A549 (cell line): ENCODE measurements around the gene PLPP3.

Experiments used
- CHD2 ChIP-seq: fragments of 150-350 bp; IDR thresholded peaks from 2 replicates; pipeline ENCODE4 v1.6.1; 2014; ENCODE audit warnings: low read length; ENCODE audit not compliant: partially characterized antibody
- EP300 ChIP-seq, 2 experiments: fragments of >200 bp; sonication (Bioruptor Twin); formaldehyde crosslinking; IDR thresholded peaks; 2 replicates in 1 of 2; 3 replicates in 1 of 2; pipeline ENCODE4 v1.6.1; 2016 to 2017
- POLR2A ChIP-seq: IDR thresholded peaks from 2 replicates; pipeline ENCODE4 v1.6.1; 2012; ENCODE audit warnings: mild to moderate bottlenecking, low read length
- POLR2AphosphoS2 ChIP-seq: conservative IDR thresholded peaks from 2 replicates; pipeline ENCODE4 v1.6.1; 2012; ENCODE audit warnings: low read length, improper control_type of control experiment, inconsistent platforms
- RAD21 ChIP-seq, 2 experiments: fragments of >200 bp in 1 of 2; sonication (Bioruptor Twin) in 1 of 2; formaldehyde crosslinking in 1 of 2; IDR thresholded peaks in 1 of 2; conservative IDR thresholded peaks in 1 of 2; 2 replicates in 1 of 2; 3 replicates in 1 of 2; pipeline ENCODE4 v1.6.1; 2012 to 2018; ENCODE audit warnings: inconsistent platforms in 1 of 2
- RARB ChIP-seq: fragments of 250-450 bp; sonication (Bioruptor Pico); IDR thresholded peaks from 2 replicates; pipeline ENCODE4 v1.8.0; 2021; ENCODE audit warnings: mild to moderate bottlenecking, moderate library complexity
- RCOR1 ChIP-seq: fragments of 150-350 bp; IDR thresholded peaks from 2 replicates; pipeline ENCODE4 v1.6.1; 2014; ENCODE audit warnings: antibody characterized with exemption, low read length, low read depth
- RNF2 ChIP-seq: fragments of 200-600 bp; sonication (generic); IDR thresholded peaks from 2 replicates; pipeline ENCODE4 v1.6.1; 2016; ENCODE audit warnings: low read depth, mild to moderate bottlenecking, antibody characterized with exemption, moderate library complexity, borderline replicate concordance
- SMC3 ChIP-seq: fragments of >200 bp; sonication (Bioruptor Twin); formaldehyde crosslinking; IDR thresholded peaks from 3 replicates; pipeline ENCODE4 v1.6.1; 2018; ENCODE audit warnings: inconsistent platforms
- TF ChIP-seq, protein P1 (sequence below): IDR thresholded peaks from 2 replicates; pipeline ENCODE4 v1.6.1; 2012
- TF ChIP-seq, protein P2 (sequence below): fragments of >200 bp; sonication (Bioruptor Twin); formaldehyde crosslinking; IDR thresholded peaks from 3 replicates; pipeline ENCODE4 v1.5.1; 2016
- TF ChIP-seq, protein P3 (sequence below): fragments of 250-450 bp; sonication (Bioruptor Pico); IDR thresholded peaks from 2 replicates; pipeline ENCODE4 v1.5.0; 2021; ENCODE audit warnings: mild to moderate bottlenecking, moderate library complexity, borderline replicate concordance
- TF ChIP-seq, protein P4 (sequence below): fragments of >200 bp; sonication (Bioruptor Twin); formaldehyde crosslinking; IDR thresholded peaks from 3 replicates; pipeline ENCODE4 v1.6.1; 2016

DNA sequence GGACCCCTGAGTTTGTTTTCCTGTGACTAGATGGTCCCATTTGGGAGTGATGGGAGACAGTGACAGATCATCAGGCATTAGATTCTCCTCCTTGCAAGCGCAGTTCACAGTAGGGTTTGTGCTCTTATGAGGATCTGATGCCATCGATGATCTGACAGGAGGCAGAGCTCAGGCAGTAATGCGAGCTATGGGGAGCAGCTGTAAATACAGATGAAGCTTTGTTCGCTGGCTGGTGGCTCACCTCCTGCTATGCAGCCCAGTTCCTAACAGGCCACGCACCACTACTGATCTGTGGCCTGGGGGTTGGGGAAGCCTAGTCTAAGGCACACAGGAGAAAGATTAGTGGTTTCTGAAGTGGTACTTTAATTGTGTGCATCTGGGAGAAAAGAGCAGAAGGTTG, 7.1 kb upstream of the PLPP3 start:
- TF ChIP-seq, protein P1, sequence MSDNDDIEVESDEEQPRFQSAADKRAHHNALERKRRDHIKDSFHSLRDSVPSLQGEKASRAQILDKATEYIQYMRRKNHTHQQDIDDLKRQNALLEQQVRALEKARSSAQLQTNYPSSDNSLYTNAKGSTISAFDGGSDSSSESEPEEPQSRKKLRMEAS = no peak
- no peak for TF ChIP-seq POLR2AphosphoS2
- no peak for TF ChIP-seq EP300 (IDR thresholded peaks at IDR 0.05)
- TF ChIP-seq RNF2 = no peak
- TF ChIP-seq, protein P2, sequence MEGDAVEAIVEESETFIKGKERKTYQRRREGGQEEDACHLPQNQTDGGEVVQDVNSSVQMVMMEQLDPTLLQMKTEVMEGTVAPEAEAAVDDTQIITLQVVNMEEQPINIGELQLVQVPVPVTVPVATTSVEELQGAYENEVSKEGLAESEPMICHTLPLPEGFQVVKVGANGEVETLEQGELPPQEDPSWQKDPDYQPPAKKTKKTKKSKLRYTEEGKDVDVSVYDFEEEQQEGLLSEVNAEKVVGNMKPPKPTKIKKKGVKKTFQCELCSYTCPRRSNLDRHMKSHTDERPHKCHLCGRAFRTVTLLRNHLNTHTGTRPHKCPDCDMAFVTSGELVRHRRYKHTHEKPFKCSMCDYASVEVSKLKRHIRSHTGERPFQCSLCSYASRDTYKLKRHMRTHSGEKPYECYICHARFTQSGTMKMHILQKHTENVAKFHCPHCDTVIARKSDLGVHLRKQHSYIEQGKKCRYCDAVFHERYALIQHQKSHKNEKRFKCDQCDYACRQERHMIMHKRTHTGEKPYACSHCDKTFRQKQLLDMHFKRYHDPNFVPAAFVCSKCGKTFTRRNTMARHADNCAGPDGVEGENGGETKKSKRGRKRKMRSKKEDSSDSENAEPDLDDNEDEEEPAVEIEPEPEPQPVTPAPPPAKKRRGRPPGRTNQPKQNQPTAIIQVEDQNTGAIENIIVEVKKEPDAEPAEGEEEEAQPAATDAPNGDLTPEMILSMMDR = no peak
- TF ChIP-seq RAD21 (conservative IDR thresholded peaks at IDR 0.05 in 1 of 2, IDR thresholded peaks at IDR 0.05 in 1 of 2) = no peak
- TF ChIP-seq, protein P3, sequence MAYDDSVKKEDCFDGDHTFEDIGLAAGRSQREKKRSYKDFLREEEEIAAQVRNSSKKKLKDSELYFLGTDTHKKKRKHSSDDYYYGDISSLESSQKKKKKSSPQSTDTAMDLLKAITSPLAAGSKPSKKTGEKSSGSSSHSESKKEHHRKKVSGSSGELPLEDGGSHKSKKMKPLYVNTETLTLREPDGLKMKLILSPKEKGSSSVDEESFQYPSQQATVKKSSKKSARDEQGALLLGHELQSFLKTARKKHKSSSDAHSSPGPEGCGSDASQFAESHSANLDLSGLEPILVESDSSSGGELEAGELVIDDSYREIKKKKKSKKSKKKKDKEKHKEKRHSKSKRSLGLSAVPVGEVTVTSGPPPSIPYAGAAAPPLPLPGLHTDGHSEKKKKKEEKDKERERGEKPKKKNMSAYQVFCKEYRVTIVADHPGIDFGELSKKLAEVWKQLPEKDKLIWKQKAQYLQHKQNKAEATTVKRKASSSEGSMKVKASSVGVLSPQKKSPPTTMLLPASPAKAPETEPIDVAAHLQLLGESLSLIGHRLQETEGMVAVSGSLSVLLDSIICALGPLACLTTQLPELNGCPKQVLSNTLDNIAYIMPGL (CRISPR knock-in tag) = no peak
- TF ChIP-seq RARB (CRISPR knock-in tag) = no peak
- no peak for TF ChIP-seq SMC3
- TF ChIP-seq, protein P4, sequence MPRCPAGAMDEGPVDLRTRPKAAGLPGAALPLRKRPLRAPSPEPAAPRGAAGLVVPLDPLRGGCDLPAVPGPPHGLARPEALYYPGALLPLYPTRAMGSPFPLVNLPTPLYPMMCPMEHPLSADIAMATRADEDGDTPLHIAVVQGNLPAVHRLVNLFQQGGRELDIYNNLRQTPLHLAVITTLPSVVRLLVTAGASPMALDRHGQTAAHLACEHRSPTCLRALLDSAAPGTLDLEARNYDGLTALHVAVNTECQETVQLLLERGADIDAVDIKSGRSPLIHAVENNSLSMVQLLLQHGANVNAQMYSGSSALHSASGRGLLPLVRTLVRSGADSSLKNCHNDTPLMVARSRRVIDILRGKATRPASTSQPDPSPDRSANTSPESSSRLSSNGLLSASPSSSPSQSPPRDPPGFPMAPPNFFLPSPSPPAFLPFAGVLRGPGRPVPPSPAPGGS = no peak
- no peak for TF ChIP-seq POLR2A
- no peak for TF ChIP-seq CHD2
- no peak for TF ChIP-seq RCOR1
